ENCODE data around the gene CALR3. TPM values are rescaled to one million over a fixed set of nuclear protein-coding genes. Genes with fewer than 3 reads are reported as not detected.
A peak's percentile ranks its signal among the peaks of the same experiment; 100 is the strongest.
"Not testable (repeated sequence)": the region's sequence is repeated elsewhere in the genome, so short reads cannot be mapped to it uniquely, and the experiment has no call there.

The CALR3 gene
- total and polyA plus RNA-seq, 7 donors, result 0.07 to 0.32 (median 0.25) TPM; not detected in 4

- Histone ChIP-seq H3K4me3 (peak overlapping the region; percentile 97), H3K27me3 (ENCODE audit: insufficient read depth in 3 of 3, low read length in 2 of 3) (no peaks in the 10 kb centered on the region), H3K27ac (peak overlapping the region; percentile 94), H3K4me1 (peaks cover 48% of the 10 kb centered on the region), H3K36me3 (ENCODE audit: insufficient read depth in 1 of 2, low read depth in 1 of 2) (no peaks in the 10 kb centered on the region), H3K9me3 (no peaks in the 10 kb centered on the region)
- peak in 2 of 4 donors; percentile 22 to 31 for ATAC-seq
- peak in 1 of 2 donors; percentile 66 for DNase-seq
- 1% methylated on average over 47 to 67 of the region's 67 CpGs for WGBS, 3 donors
- intact Hi-C loops (cut with DNase I), result no loop called here
- TF ChIP-seq CTCF (IDR thresholded peaks at IDR 0.05), result no peak
Measured at GRCh38 chr19:16470911-16471811, 24.8 kb downstream of the CALR3 start.

- no peak for ATAC-seq
- Histone ChIP-seq H3K27me3 (ENCODE audit: insufficient read depth in 3 of 3, low read length in 2 of 3) (no peaks in the 10 kb centered on the region), H3K4me3 (peak overlapping the region; percentile 97), H3K4me1 (peaks cover 51% of the 10 kb centered on the region), H3K36me3 (ENCODE audit: insufficient read depth in 1 of 2, low read depth in 1 of 2) (no peaks in the 10 kb centered on the region), H3K27ac (peak overlapping the region; percentile 94), H3K9me3 (no peaks in the 10 kb centered on the region)
- 15 to 26% (median 17%) methylated on average over 7 of the region's 7 CpGs for WGBS, 3 donors
- no peak for DNase-seq
- TF ChIP-seq CTCF (IDR thresholded peaks at IDR 0.05), result no peak
- intact Hi-C loops (cut with DNase I), result no loop called here
Measured at GRCh38 chr19:16470541-16470910, 25.4 kb downstream of the CALR3 start.

GRCh38 chr19:16467581-16467980 lies 28.4 kb downstream of the CALR3 start:
- no peak for TF ChIP-seq CTCF (IDR thresholded peaks at IDR 0.05)
- ATAC-seq (no peak), DNase-seq (peak in 1 of 2 donors; percentile 74)
- Histone ChIP-seq H3K4me3 (peak overlapping the region; percentile 1), H3K27me3 (ENCODE audit: insufficient read depth in 3 of 3, low read length in 2 of 3) (no peaks in the 10 kb centered on the region), H3K27ac (peak overlapping the region; percentile 94), H3K9me3 (no peaks in the 10 kb centered on the region), H3K36me3 (ENCODE audit: insufficient read depth in 1 of 2, low read depth in 1 of 2) (no peaks in the 10 kb centered on the region), H3K4me1 (peaks cover 80% of the 10 kb centered on the region)
- intact Hi-C loops (cut with DNase I), result no loop called here
- 22 to 30% (median 23%) methylated on average over 6 of the region's 6 CpGs for WGBS, 3 donors

- H3K27me3 ChIP-seq (ENCODE audit: insufficient read depth in 3 of 3, low read length in 2 of 3); ATAC-seq; H3K9me3 ChIP-seq; H3K4me3 ChIP-seq; H3K36me3 ChIP-seq (ENCODE audit: insufficient read depth in 1 of 2, low read depth in 1 of 2); intact Hi-C loops (cut with DNase I): not testable (repeated sequence)
- Histone ChIP-seq H3K27ac (peak overlapping the region; percentile 94), H3K4me1 (peaks cover 86% of the 10 kb centered on the region)
- 34 to 46% (median 38%) methylated on average over 12 of the region's 12 CpGs for WGBS, 3 donors
- peak in 1 of 2 donors; percentile 37 for DNase-seq
Measured at GRCh38 chr19:16466802-16467427, 29.1 kb downstream of the CALR3 start.

GRCh38 chr19:16465239-16465638 lies 30.7 kb downstream of the CALR3 start:
- H3K27ac ChIP-seq, result peak overlapping the region; percentile 94
- no peaks in the 10 kb centered on the region for H3K27me3 ChIP-seq (ENCODE audit: insufficient read depth in 3 of 3, low read length in 2 of 3)
- H3K36me3 ChIP-seq (ENCODE audit: insufficient read depth in 1 of 2, low read depth in 1 of 2), result no peaks in the 10 kb centered on the region
- no peak for ATAC-seq
- intact Hi-C loops (cut with DNase I), result no loop called here
- peak in 1 of 2 donors; percentile 22 for DNase-seq
- peaks cover 90% of the 10 kb centered on the region for H3K4me1 ChIP-seq
- H3K4me3 ChIP-seq, result no peak overlapping the region
- no peak for TF ChIP-seq CTCF (IDR thresholded peaks at IDR 0.05)
- H3K9me3 ChIP-seq, result no peaks in the 10 kb centered on the region
- WGBS, 3 donors, result 89 to 95% (median 93%) methylated on average over 5 of the region's 5 CpGs
